Activated naive CD4-positive, alpha-beta T cell treated with anti-CD3 and anti-CD28 coated beads for 36 hours (primary cell): ENCODE results near the gene JMJD4. TPM values are rescaled to one million over a fixed set of nuclear protein-coding genes. Genes with fewer than 3 reads are reported as not detected.
"Not testable (repeated sequence)": the region's sequence is repeated elsewhere in the genome, so short reads cannot be mapped to it uniquely, and the experiment has no call there.

Experiments used
- CTCF ChIA-PET: fragments of 350-600 bp; sonication (Branson Sonifier 250); formaldehyde crosslinking; loops from one replicate; lab custom pipeline; 2021; ENCODE audit warnings: antibody characterized with exemption; lab: Charles Lee
- DNase-seq: peaks from one replicate; pipeline ENCODE4 v3.0.0-alpha.2; 2020
- H3K27ac Mint-ChIP-seq: one replicate; pipeline ENCODE4 v1.8.0; 2021; ENCODE audit warnings: mild to moderate bottlenecking, mixed read lengths
- H3K27me3 Mint-ChIP-seq: one replicate; pipeline ENCODE4 v1.8.0; 2021; ENCODE audit warnings: low read depth, mixed read lengths
- H3K36me3 Mint-ChIP-seq: one replicate; pipeline ENCODE4 v1.8.0; 2021; ENCODE audit warnings: low read depth, mixed read lengths
- H3K4me1 Mint-ChIP-seq: one replicate; pipeline ENCODE4 v1.8.0; 2021; ENCODE audit warnings: low read depth, mixed read lengths
- H3K4me3 Mint-ChIP-seq: one replicate; pipeline ENCODE4 v1.8.0; 2021; ENCODE audit warnings: mild to moderate bottlenecking, moderate library complexity, mixed read lengths
- H3K9me3 Mint-ChIP-seq: one replicate; pipeline ENCODE4 v1.8.0; 2021; ENCODE audit warnings: mixed read lengths
- intact Hi-C: fragments of 100-400 bp; cut with micrococcal nuclease; formaldehyde crosslinking; loops from one replicate; pipeline ENCODE4 v1.15.1; 2023
- total RNA-seq, 2 experiments: library from RNA; stranded (reverse); gene quantifications; one replicate each; pipeline ENCODE4 v1.2.3, GENCODE V29; 2021

The JMJD4 gene
- total RNA-seq, 2 experiments from 2014 or later, result 11.3 to 11.7 TPM

GRCh38 chr1:227726924-227727599 lies 8.0 kb downstream of the JMJD4 start:
- CTCF ChIA-PET, result no interaction called here
- intact Hi-C loops, result loop anchor here (5.0 kb wide), 1 partner anchor 185 kb away; no protein-coding TSS in a partner anchor
- peaks cover 4% of the 10 kb centered on the region for H3K27me3 Mint-ChIP-seq
- H3K4me3 Mint-ChIP-seq, result no peak overlapping the region
- DNase-seq, result no peak
- no peaks in the 10 kb centered on the region for H3K36me3 Mint-ChIP-seq
- no peak overlapping the region for H3K27ac Mint-ChIP-seq
- H3K4me1 Mint-ChIP-seq, result peaks cover 19% of the 10 kb centered on the region
- H3K9me3 Mint-ChIP-seq, result peaks cover 10% of the 10 kb centered on the region

DNA sequence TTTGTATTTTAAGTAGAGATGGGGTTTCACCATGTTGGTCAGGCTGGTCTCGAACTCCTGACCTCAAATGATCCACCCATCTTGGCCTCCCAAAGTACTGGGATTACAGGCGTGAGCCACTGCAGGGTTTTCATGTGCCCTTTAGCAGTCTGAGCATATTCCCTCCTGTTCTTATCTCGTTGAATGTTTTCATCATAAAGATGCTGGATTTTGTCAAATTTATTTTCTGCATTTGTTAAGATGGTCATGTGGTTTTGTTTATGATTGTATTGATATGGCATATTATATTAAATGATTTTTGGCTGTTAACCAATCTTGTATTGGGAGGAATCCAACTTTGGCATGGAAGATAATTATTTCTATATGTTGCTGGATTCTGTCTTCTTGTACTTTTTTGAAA lies 8.8 kb downstream of the JMJD4 start:
- peaks cover 2% of the 10 kb centered on the region for H3K36me3 Mint-ChIP-seq
- H3K4me3 Mint-ChIP-seq, result no peak overlapping the region
- CTCF ChIA-PET, result no interaction called here
- intact Hi-C loops, result loop anchor here (5.0 kb wide), 1 partner anchor 184 kb away; no protein-coding TSS in a partner anchor
- peaks cover 4% of the 10 kb centered on the region for H3K27me3 Mint-ChIP-seq
- H3K4me1 Mint-ChIP-seq, result peaks cover 19% of the 10 kb centered on the region
- no peak overlapping the region for H3K27ac Mint-ChIP-seq
- no peak for DNase-seq
- peaks cover 17% of the 10 kb centered on the region for H3K9me3 Mint-ChIP-seq

DNA sequence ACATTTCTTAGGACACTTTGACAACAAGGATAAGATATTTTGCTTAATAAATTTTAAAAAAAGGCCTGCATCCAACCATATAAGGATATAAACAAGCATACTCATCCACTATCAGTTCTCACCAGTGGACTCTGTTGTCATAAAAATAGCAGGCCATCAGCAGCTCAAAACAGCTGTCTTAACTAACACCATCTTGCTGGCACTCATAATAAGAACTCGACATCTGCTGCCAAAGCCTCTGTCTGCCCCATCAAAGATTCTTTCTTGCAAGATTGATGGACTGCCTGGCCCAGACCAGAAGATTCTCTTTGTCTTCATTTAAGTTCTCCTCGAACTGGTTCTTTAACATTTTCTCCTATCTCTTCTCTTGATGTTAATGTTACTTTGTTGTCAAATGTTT lies 10.1 kb downstream of the JMJD4 start:
- DNase-seq, result no peak
- CTCF ChIA-PET, result no interaction called here

DNA sequence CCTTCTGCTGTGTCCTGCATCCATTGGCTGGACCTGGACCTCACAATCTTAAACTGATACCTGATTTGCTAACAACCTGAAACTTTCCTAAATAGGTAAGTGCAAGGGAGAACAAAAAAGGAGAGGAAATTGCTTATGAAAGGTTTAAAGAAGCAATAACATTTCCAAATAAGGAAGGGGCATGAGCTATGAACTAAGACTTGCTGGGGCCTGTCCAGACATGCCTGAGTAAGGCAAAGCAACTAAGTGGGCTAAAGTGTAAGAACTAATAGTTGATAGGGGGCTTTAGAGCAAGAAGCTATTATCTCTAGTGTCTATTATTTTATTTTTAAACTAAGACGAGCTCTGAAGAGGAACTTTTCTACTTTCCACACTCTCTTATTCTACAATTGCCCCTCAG lies 11.6 kb downstream of the JMJD4 start:
- no peak overlapping the region for H3K4me3 Mint-ChIP-seq
- no peak for DNase-seq
- peaks cover 5% of the 10 kb centered on the region for H3K4me1 Mint-ChIP-seq
- intact Hi-C loops, result no loop called here
- peaks cover 4% of the 10 kb centered on the region for H3K27me3 Mint-ChIP-seq
- H3K27ac Mint-ChIP-seq, result peak overlapping the region; percentile 75
- CTCF ChIA-PET, result no interaction called here
- H3K36me3 Mint-ChIP-seq, result peaks cover 5% of the 10 kb centered on the region
- H3K9me3 Mint-ChIP-seq, result peaks cover 41% of the 10 kb centered on the region

More for the DNA sequence above, 10.1 kb downstream of the JMJD4 start:
- peaks cover 30% of the 10 kb centered on the region for H3K9me3 Mint-ChIP-seq
- H3K36me3 Mint-ChIP-seq, result peaks cover 5% of the 10 kb centered on the region
- peaks cover 4% of the 10 kb centered on the region for H3K27me3 Mint-ChIP-seq
- no peak overlapping the region for H3K27ac Mint-ChIP-seq
- H3K4me3 Mint-ChIP-seq, result no peak overlapping the region
- intact Hi-C loops, result loop anchor here (5.0 kb wide), 1 partner anchor 183 kb away; no protein-coding TSS in a partner anchor
- peaks cover 16% of the 10 kb centered on the region for H3K4me1 Mint-ChIP-seq

DNA sequence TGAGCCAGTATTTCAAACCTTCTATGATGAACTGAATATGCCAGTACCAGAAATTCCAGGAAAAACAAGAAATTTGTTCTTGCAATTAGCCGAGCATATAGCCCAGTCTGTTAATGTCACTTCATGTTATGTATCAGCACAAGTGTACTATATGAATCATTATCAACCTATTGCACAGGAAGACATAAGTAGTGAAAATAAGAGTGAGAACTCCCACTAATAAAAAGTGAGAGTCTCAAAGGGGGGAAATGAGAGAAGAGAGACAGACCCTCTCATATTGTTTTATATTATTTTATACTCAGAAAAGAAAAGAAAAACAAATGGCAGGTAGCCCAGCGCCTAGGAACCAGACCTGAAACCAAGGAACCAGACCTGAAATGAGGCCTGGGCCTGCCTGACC lies 16.2 kb downstream of the JMJD4 start:
- H3K4me1 Mint-ChIP-seq, result no peaks in the 10 kb centered on the region
- CTCF ChIA-PET, result no interaction called here
- no peaks in the 10 kb centered on the region for H3K27me3 Mint-ChIP-seq
- no peak for DNase-seq
- no peak overlapping the region for H3K27ac Mint-ChIP-seq
- intact Hi-C loops, result no loop called here
- peaks cover 5% of the 10 kb centered on the region for H3K36me3 Mint-ChIP-seq
- peaks cover 70% of the 10 kb centered on the region for H3K9me3 Mint-ChIP-seq
- H3K4me3 Mint-ChIP-seq, result no peak overlapping the region

DNA sequence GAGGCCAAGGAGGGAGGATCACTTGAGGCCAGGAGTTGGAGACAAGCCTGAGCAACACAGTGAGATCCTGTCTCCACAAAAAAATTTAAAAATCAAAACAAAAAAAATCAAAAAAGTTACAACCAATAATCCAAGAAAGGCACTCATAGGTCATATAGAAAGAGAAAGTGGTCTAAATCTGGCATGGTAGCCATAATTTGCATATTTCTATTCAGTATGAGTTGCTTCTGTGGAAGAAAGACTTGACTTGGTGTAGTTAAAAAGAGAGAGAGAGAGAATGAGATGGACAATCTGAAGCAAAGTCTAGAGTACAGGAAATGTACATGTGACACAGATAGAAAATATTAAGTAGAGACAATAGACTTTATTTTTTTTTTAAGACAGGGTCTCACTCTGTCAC lies 22.5 kb downstream of the JMJD4 start:
- no peak for DNase-seq
- Mint-ChIP-seq H3K4me1 (peaks cover 6% of the 10 kb centered on the region), H3K4me3 (no peak overlapping the region), H3K9me3 (peaks cover 39% of the 10 kb centered on the region), H3K36me3 (no peaks in the 10 kb centered on the region), H3K27ac (no peak overlapping the region), H3K27me3 (no peaks in the 10 kb centered on the region)
- CTCF ChIA-PET, result no interaction called here
- intact Hi-C loops, result no loop called here

DNA sequence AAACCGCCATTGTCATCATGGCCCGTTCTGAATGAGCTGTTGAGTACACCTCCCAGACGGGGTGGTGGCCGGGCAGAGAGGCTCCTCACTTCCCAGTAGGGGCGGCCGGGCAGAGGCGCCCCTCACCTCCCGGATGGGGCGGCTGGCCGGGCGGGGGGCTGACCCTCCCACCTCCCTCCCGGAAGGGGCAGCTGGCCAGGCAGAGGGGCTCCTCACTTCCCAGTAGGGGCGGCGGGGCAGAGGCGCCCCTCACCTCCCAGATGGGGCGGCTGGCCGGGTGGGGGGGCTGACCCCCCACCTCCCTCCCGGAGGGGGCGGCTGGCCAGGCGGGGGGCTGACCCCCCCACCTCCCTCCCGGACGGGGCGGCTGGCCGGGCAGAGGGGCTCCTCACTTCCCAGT lies 24.6 kb downstream of the JMJD4 start:
- intact Hi-C loops, H3K27me3 Mint-ChIP-seq, H3K4me3 Mint-ChIP-seq, H3K27ac Mint-ChIP-seq, H3K36me3 Mint-ChIP-seq, CTCF ChIA-PET, DNase-seq, H3K4me1 Mint-ChIP-seq: not testable (repeated sequence)
- peaks cover 25% of the 10 kb centered on the region for H3K9me3 Mint-ChIP-seq

- H3K27me3 Mint-ChIP-seq, result no peaks in the 10 kb centered on the region
- DNase-seq, result no peak
- H3K36me3 Mint-ChIP-seq, result no peaks in the 10 kb centered on the region
- CTCF ChIA-PET, result no interaction called here
- peaks cover 22% of the 10 kb centered on the region for H3K9me3 Mint-ChIP-seq
- peaks cover 8% of the 10 kb centered on the region for H3K4me1 Mint-ChIP-seq
- H3K4me3 Mint-ChIP-seq, result no peak overlapping the region
- H3K27ac Mint-ChIP-seq, result no peak overlapping the region
- intact Hi-C loops, result no loop called here
Observed at GRCh38 chr1:227709451-227709850, 25.7 kb downstream of the JMJD4 start.

- Mint-ChIP-seq H3K27ac (no peak overlapping the region), H3K4me1 (peaks cover 8% of the 10 kb centered on the region), H3K27me3 (no peaks in the 10 kb centered on the region), H3K9me3 (peaks cover 30% of the 10 kb centered on the region), H3K4me3 (no peak overlapping the region), H3K36me3 (peaks cover 5% of the 10 kb centered on the region)
- CTCF ChIA-PET, result interaction anchor here (1.1 kb wide), 1 partner anchor 246 kb away, joined by 3 read pairs; no protein-coding TSS in a partner anchor
- intact Hi-C loops, result no loop called here
- no peak for DNase-seq
Observed at GRCh38 chr1:227707846-227708245, 27.3 kb downstream of the JMJD4 start.

- H3K27me3 Mint-ChIP-seq, H3K4me3 Mint-ChIP-seq, DNase-seq, intact Hi-C loops, H3K27ac Mint-ChIP-seq, H3K4me1 Mint-ChIP-seq: not testable (repeated sequence)
- CTCF ChIA-PET, result interaction anchor here (0.6 kb wide), 1 partner anchor 298 kb away, joined by 3 read pairs; no protein-coding TSS in a partner anchor
- Mint-ChIP-seq H3K36me3 (peaks cover 23% of the 10 kb centered on the region), H3K9me3 (peaks cover 53% of the 10 kb centered on the region)
Observed at GRCh38 chr1:227701631-227702030, 33.5 kb downstream of the JMJD4 start.

- intact Hi-C loops, result no loop called here
- Mint-ChIP-seq H3K27ac (no peak overlapping the region), H3K4me3 (no peak overlapping the region), H3K4me1 (no peaks in the 10 kb centered on the region), H3K27me3 (peaks cover 8% of the 10 kb centered on the region), H3K36me3 (peaks cover 19% of the 10 kb centered on the region), H3K9me3 (peaks cover 40% of the 10 kb centered on the region)
- no peak for DNase-seq
- CTCF ChIA-PET, result no interaction called here
Observed at GRCh38 chr1:227697321-227697864, 37.7 kb downstream of the JMJD4 start.

- peaks cover 60% of the 10 kb centered on the region for H3K9me3 Mint-ChIP-seq
- no peak overlapping the region for H3K4me3 Mint-ChIP-seq
- H3K36me3 Mint-ChIP-seq, result peaks cover 11% of the 10 kb centered on the region
- DNase-seq, result no peak
- CTCF ChIA-PET, result no interaction called here
- H3K27ac Mint-ChIP-seq, result no peak overlapping the region
- no peaks in the 10 kb centered on the region for H3K4me1 Mint-ChIP-seq
- H3K27me3 Mint-ChIP-seq, result no peaks in the 10 kb centered on the region
- intact Hi-C loops, result no loop called here
Observed at GRCh38 chr1:227685807-227686206, 49.3 kb downstream of the JMJD4 start.
